ENCODE measurements around the gene TRIM38. TPM values are rescaled to one million over a fixed set of nuclear protein-coding genes. Genes with fewer than 3 reads are reported as not detected.
"Not testable (repeated sequence)": the region's sequence is repeated elsewhere in the genome, so short reads cannot be mapped to it uniquely, and the experiment has no call there.

TRIM38 gene
- total RNA-seq, 1 donor from 2014 or later: 2.7 TPM

GRCh38 chr6:25995507-25995906, 32.9 kb downstream of the TRIM38 start:
- no peak for ATAC-seq
- no peak for DNase-seq
- intact Hi-C loops (cut with micrococcal nuclease): no loop called here

DNA sequence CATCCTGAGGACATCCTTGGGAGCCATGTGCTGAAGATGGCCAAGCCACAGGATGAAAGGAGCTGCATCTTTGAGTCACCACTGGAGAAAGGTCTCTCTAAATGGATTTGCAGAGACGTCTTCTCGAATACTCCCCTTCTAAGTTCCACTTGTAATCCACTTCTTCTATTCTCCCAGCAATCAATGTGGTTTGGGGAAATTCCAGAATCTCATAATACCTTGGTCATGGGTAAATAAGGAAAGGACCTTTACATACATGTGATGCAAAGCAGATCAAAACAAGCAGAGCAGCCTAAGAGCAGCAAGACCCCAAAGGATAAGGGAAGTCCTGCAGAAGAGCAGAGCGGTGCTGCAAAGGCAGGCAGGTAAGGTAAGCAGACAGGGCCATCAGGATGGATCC, 35.3 kb downstream of the TRIM38 start:
- ATAC-seq (no peak), DNase-seq (no peak)
- intact Hi-C loops (cut with micrococcal nuclease): no loop called here

DNA sequence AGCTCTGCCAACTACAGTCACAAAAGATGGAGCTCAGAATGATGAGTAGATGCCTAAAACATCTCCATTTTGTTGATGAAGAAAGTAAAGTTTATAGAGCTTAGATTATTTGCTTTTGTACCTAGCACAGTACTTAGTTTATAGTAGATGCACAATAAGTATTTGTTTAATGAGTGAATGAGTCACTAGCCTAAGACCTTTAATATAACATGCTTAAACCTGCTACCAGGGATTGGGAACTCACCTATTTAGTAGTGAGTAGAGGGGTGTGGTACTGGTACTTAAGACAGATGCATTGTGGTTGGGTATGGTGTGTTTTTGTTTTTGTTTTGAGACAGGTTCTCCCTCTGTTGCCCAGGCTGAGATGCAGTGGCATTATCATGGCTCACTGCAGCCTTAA, 35.8 kb downstream of the TRIM38 start:
- DNase-seq (no peak), ATAC-seq (no peak)
- intact Hi-C loops (cut with micrococcal nuclease): no loop called here

GRCh38 chr6:25999225-25999624, 36.6 kb downstream of the TRIM38 start:
- DNase-seq; intact Hi-C loops (cut with micrococcal nuclease); ATAC-seq: not testable (repeated sequence)

DNA sequence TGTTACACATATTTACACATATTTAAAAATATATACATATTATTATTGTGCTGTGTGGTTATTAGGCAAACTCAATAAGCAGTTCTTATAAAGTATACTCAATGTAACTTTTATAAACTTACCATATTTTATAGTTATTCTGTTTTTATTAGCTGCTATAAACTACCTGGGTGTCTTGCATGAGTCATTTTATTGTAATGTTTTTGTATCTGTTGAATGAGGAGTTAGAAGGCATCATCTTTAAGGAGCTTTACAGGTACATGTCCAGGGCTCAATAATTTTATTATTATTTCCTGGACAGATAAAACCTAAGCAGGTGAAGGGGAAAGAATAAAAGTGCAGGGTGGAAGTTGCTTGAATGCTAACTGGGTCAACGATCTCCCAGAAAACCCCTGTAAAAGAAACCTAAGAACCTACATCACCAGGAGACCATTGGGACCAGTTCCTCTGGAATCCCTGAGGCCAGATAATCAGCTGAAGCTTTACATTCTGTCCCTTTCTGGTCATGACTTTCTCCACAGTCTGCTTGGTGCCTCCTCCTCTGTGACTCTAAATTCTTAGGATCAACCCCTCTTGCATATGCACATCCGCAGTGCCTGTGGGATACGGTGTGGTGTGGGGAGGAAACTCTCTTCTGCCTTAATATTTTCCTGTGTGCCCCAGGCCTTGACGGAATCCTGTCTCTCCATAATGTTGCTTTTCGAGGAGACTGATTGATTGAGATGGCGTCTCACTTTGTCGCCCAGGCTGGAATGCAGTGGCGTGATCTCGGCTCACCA, 38.0 kb downstream of the TRIM38 start:
- intact Hi-C loops (cut with micrococcal nuclease): loop anchor here (10.0 kb wide), 1 partner anchor 276 kb away; a partner anchor contains a TSS
- no peak for DNase-seq
- ATAC-seq: no peak

DNA sequence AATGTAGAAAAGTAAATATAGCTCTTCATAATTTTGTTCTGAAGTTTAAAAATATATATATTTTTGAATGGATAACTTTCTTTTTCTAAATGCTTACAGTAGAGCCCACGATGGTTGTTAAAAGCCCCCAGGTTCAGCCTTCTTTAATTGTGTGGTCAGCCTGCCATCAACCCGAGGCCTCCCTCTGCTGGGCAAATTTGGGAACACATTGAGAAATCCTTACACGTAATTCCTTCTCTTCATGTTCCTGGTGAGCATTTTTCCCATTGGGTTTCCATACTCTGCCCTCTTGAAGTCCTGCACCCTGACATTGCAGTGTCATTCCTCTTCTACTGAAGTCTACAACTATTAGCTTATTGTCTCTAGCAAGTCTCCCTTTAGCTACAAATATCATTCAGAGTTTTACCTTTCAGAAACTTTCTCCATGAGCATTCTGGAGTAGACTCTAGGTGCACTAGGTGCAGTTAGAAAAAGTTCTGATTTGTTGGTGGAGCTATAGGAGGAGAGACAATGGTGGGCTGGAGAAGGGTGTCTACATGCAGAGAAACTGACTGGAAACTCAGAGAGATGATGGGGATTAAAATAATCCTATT, 40.6 kb downstream of the TRIM38 start:
- intact Hi-C loops (cut with micrococcal nuclease): loop anchor here (10.0 kb wide), 1 partner anchor 278 kb away; a partner anchor contains a TSS
- DNase-seq (no peak), ATAC-seq (peak; percentile 71)

DNA sequence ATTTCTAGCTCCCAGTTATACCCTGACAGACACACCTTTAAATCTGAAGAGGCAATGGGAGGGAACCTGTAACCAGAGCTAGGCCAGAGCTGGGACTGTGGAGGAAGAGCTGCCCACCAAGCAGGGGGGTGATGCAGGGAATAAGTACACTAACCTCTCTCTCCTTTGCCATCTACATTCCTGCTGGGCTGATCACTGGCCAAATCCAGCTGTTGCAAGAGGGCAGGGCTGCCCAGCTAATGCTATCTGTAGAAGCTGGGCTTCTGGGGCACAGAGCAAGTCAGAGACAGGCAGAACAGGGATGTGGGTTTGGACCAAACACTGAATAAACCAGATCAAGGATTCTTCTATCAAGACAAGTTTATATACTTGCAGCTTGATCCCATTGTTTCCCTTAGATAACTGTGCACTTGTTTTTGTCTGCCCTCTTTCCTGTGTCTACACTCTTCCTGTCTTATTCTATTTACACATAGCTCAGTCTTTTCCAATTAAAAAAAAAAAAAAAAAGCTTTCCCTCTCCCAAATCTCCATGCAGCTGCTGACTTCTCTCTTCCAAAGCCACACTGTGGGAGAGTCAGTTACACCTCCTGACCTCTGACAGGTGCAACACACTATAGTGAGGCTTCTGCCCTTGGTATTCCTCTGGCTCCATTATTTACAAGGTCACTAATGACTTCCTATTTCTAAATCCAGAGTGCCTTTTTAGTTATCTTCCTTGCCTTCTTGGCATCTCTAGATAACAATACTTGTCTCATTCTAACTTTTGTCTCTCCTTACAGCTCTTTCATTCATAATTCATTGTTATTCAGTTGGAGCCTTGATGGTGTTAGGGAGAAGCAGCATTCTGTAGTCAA, 43.7 kb downstream of the TRIM38 start:
- DNase-seq: no peak
- intact Hi-C loops (cut with micrococcal nuclease): loop anchor here (10.0 kb wide), 1 partner anchor 282 kb away; a partner anchor contains a TSS
- no peak for ATAC-seq

GRCh38 chr6:26006940-26007305, 44.3 kb downstream of the TRIM38 start:
- DNase-seq, ATAC-seq: not testable (repeated sequence)
- intact Hi-C loops (cut with micrococcal nuclease): loop anchor here (10.0 kb wide), 1 partner anchor 282 kb away; a partner anchor contains a TSS

GRCh38 chr6:26008470-26008869, 45.9 kb downstream of the TRIM38 start:
- intact Hi-C loops (cut with micrococcal nuclease): loop anchor here (10.0 kb wide), 1 partner anchor 284 kb away; a partner anchor contains a TSS
- no peak for DNase-seq
- no peak for ATAC-seq

DNA sequence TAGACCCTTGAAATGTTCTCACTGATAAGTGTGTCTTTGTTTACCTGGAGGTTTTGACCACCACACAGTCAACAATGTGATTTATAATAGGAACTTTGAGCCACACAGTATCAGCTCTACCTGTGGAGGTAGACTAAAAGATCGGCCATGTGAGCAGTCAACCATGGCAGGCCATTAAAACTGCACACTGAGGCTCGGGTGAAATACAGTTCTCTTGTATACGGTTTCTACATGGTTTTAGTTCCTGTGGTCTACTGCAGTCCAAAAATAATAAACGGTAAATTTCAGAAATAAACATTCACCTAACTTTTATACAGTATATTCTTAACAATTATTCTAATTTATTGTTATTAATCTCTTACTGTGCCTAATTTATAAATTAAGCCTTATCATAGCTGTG, 47.2 kb downstream of the TRIM38 start:
- ATAC-seq: no peak
- DNase-seq: no peak
- intact Hi-C loops (cut with micrococcal nuclease): loop anchor here (10.0 kb wide), 1 partner anchor 285 kb away; a partner anchor contains a TSS

DNA sequence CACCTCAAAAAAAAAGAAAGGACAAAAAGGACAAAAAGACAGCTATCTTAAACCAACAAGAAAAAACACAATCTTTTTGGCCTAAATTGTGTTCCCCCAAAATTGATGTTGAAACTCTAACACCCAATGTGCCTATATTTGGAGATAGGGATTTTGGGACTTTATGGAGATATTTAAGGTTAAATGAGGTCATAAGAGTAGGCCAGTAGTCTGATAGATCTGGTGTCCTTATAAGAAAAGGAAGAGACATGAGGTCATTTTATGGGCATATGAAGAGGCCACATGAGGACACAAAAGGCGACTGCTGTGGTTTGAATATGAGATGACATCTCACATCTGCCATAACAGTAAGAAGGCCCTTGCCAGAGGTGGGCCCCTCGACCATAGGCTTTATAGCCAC, 49.5 kb downstream of the TRIM38 start:
- DNase-seq (no peak), ATAC-seq (no peak)
- intact Hi-C loops (cut with micrococcal nuclease): no loop called here

GRCh38 chr6:26014386-26014785, 51.8 kb downstream of the TRIM38 start:
- intact Hi-C loops (cut with micrococcal nuclease); ATAC-seq; DNase-seq: not testable (repeated sequence)

- ATAC-seq (peak; percentile 64), DNase-seq (peak; percentile 85)
- intact Hi-C loops (cut with micrococcal nuclease): no loop called here
These were observed 53.8 kb downstream of the TRIM38 start for GRCh38 chr6:26016245-26016962.

- intact Hi-C loops (cut with micrococcal nuclease): no loop called here
- ATAC-seq: peak; percentile 0
- no peak for DNase-seq
These were observed 54.5 kb downstream of the TRIM38 start for GRCh38 chr6:26016963-26017631.

- peak; percentile 2 for ATAC-seq
- DNase-seq: peak; percentile 80
- intact Hi-C loops (cut with micrococcal nuclease): no loop called here
These were observed 55.0 kb downstream of the TRIM38 start for GRCh38 chr6:26017632-26017966.

GRCh38 chr6:26019261-26019830, 56.7 kb downstream of the TRIM38 start:
- DNase-seq (no peak), ATAC-seq (no peak)
- intact Hi-C loops (cut with micrococcal nuclease): no loop called here

GRCh38 chr6:26019967-26020328, 57.3 kb downstream of the TRIM38 start:
- DNase-seq (no peak), ATAC-seq (no peak)
- intact Hi-C loops (cut with micrococcal nuclease): no loop called here

- intact Hi-C loops (cut with micrococcal nuclease): no loop called here
- DNase-seq: peak; percentile 83
- ATAC-seq: peak; percentile 72
These were observed 57.9 kb downstream of the TRIM38 start for GRCh38 chr6:26020329-26021000.
